Osteocyte (in vitro differentiated cells): ENCODE data around the gene TMEM106B. TPM values are rescaled to one million over a fixed set of nuclear protein-coding genes. Genes with fewer than 3 reads are reported as not detected.
A peak's percentile ranks its signal among the peaks of the same experiment; 100 is the strongest.

Source experiments
- DNase-seq: peaks from one replicate; pipeline ENCODE4 v3.0.0; 2021; ENCODE audit warnings: mixed read lengths; ENCODE audit not compliant: unreplicated experiment; ENCODE audit errors: extremely low spot score
- H3K27ac Mint-ChIP-seq: one replicate; pipeline ENCODE4 v1.8.0; 2021; ENCODE audit warnings: mild to moderate bottlenecking, mixed read lengths; ENCODE audit not compliant: unreplicated experiment
- H3K27me3 Mint-ChIP-seq: one replicate; pipeline ENCODE4 v1.8.0; 2021; ENCODE audit warnings: mixed read lengths; ENCODE audit not compliant: unreplicated experiment
- H3K36me3 Mint-ChIP-seq: one replicate; pipeline ENCODE4 v1.8.0; 2021; ENCODE audit warnings: mixed read lengths; ENCODE audit not compliant: unreplicated experiment
- H3K4me1 Mint-ChIP-seq: one replicate; pipeline ENCODE4 v1.8.0; 2021; ENCODE audit warnings: mixed read lengths; ENCODE audit not compliant: unreplicated experiment
- H3K4me3 Mint-ChIP-seq: one replicate; pipeline ENCODE4 v1.8.0; 2021; ENCODE audit warnings: mild to moderate bottlenecking, moderate library complexity, mixed read lengths; ENCODE audit not compliant: unreplicated experiment
- H3K9me3 Mint-ChIP-seq: one replicate; pipeline ENCODE4 v1.8.0; 2021; ENCODE audit warnings: mixed read lengths; ENCODE audit not compliant: unreplicated experiment
- total RNA-seq: library from RNA; stranded (reverse); gene quantifications from 2 replicates; pipeline ENCODE4 v1.2.1, GENCODE V29; 2021
- TF ChIP-seq, protein P1 (sequence below): fragments of 200-600 bp; sonication (generic); IDR thresholded peaks from 2 replicates; pipeline ENCODE4 v1.5.0; 2021; ENCODE audit warnings: antibody characterized with exemption, mild to moderate bottlenecking, moderate library complexity

The TMEM106B gene
- total RNA-seq, 1 donor from 2014 or later, result 61.7 TPM

DNA sequence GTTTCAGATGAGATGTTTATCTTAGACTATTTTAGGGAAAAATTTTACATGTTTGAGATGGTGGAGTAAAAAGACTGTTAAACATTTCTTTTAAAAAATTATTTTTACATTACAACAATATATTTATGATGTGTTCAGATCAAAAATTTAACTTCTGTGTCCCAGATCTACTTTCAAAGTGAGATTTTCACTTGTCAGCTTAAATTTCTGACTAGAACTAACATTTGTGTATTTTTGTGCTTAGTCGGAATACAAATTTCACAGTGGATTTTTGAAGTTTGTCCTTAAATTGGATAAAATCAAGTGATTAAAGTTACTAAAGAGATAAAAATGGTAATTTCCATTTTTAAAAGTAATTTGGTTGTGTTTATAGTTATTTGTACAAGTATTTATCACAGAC is 24.9 kb downstream of the TMEM106B start:
- Mint-ChIP-seq H3K9me3 (peaks cover 17% of the 10 kb centered on the region), H3K27ac (no peak overlapping the region), H3K27me3 (no peaks in the 10 kb centered on the region), H3K4me1 (no peaks in the 10 kb centered on the region), H3K36me3 (peaks cover 45% of the 10 kb centered on the region), H3K4me3 (no peak overlapping the region)
- TF ChIP-seq, protein P1, sequence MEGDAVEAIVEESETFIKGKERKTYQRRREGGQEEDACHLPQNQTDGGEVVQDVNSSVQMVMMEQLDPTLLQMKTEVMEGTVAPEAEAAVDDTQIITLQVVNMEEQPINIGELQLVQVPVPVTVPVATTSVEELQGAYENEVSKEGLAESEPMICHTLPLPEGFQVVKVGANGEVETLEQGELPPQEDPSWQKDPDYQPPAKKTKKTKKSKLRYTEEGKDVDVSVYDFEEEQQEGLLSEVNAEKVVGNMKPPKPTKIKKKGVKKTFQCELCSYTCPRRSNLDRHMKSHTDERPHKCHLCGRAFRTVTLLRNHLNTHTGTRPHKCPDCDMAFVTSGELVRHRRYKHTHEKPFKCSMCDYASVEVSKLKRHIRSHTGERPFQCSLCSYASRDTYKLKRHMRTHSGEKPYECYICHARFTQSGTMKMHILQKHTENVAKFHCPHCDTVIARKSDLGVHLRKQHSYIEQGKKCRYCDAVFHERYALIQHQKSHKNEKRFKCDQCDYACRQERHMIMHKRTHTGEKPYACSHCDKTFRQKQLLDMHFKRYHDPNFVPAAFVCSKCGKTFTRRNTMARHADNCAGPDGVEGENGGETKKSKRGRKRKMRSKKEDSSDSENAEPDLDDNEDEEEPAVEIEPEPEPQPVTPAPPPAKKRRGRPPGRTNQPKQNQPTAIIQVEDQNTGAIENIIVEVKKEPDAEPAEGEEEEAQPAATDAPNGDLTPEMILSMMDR, result no peak
- no peak for DNase-seq

DNA sequence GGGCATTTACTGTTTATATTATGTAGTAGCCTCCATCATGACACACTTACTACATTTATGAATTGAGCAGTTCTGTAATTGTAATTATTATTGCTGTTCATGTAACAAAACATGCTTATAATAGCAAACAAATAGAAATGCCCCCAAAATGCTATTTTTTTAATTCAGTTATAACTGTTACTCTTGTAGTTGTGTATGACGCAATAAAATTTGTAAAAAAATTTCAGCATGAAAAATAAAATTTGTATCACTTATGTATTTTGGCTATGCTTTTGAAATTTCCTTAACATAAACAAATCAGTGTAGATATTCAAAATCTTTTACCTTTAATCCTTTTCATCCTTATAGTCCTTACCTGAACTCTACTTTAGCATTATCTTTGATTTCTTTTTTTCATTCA is 25.9 kb downstream of the TMEM106B start:
- Mint-ChIP-seq H3K4me1 (no peaks in the 10 kb centered on the region), H3K27me3 (no peaks in the 10 kb centered on the region), H3K4me3 (no peak overlapping the region), H3K36me3 (peaks cover 41% of the 10 kb centered on the region), H3K27ac (no peak overlapping the region), H3K9me3 (peaks cover 17% of the 10 kb centered on the region)
- no peak for DNase-seq
- TF ChIP-seq, protein P1, result no peak

DNA sequence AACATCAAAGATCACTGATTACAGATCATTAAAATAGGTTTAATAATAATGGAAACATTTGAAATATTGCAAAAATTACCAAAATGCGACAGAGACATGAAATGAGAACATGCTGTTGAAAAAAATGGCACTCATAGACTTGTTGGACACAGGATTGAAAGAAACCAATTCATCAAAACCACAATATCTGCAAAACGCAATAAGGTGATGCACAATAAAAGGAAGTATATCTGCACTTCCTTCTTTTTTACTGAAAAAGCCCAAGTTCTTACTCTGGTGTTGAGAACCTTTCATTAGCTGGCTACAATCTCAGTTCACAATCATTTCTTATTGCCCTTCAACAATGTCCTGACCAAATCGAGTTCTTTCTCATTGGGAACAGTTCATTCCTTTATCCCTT is 28.7 kb downstream of the TMEM106B start:
- DNase-seq, result no peak
- TF ChIP-seq, protein P1, result no peak
- H3K36me3 Mint-ChIP-seq, result peaks cover 23% of the 10 kb centered on the region
- H3K9me3 Mint-ChIP-seq, result peaks cover 17% of the 10 kb centered on the region
- H3K4me3 Mint-ChIP-seq, result no peak overlapping the region
- H3K27ac Mint-ChIP-seq, result no peak overlapping the region
- no peaks in the 10 kb centered on the region for H3K27me3 Mint-ChIP-seq
- no peaks in the 10 kb centered on the region for H3K4me1 Mint-ChIP-seq

DNA sequence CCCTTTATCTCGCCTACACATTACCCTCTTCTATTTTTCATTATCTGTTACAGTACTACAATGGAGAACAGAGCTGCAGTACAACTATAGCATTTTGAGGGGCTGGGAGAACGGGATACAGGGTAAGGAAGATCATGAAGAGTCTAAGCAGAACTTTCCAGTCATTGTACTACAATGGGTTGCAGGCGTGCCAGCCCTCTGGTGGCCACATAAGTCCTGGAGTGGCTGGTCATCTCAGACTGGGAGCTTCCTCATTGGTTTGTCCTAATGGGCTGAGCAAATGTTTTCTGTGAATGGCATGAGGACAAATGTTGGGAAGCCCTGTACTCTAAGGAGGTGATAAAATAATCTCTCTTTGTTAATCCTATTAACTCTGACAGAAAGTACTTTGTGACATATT is 33.0 kb downstream of the TMEM106B start:
- peaks cover 2% of the 10 kb centered on the region for H3K9me3 Mint-ChIP-seq
- H3K4me1 Mint-ChIP-seq, result no peaks in the 10 kb centered on the region
- TF ChIP-seq, protein P1, result peak; percentile 41
- peaks cover under 1% of the 10 kb centered on the region for H3K27me3 Mint-ChIP-seq
- H3K4me3 Mint-ChIP-seq, result no peak overlapping the region
- H3K27ac Mint-ChIP-seq, result no peak overlapping the region
- no peak for DNase-seq
- H3K36me3 Mint-ChIP-seq, result peaks cover 3% of the 10 kb centered on the region

DNA sequence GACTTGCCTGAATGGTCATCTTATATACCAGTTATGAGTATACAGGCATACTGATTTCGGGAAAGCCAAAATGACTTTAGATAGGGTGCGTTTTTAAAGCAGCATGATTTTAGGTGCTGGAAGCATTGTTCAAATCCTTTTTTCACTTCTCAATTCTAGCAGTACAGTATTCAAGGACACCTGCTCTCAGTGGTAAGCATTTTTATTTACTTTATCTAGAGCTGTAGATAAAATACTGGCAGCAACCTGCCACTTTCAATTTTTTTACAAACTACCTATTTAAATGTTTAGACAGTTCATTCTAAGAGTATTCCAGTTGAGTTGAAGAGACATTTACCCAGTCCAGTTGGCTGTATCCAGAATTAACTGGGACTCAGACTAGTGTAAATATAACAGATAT is 33.6 kb downstream of the TMEM106B start:
- Mint-ChIP-seq H3K9me3 (no peaks in the 10 kb centered on the region), H3K27ac (no peak overlapping the region), H3K27me3 (peaks cover 2% of the 10 kb centered on the region), H3K4me3 (no peak overlapping the region), H3K4me1 (no peaks in the 10 kb centered on the region), H3K36me3 (no peaks in the 10 kb centered on the region)
- TF ChIP-seq, protein P1, result no peak
- no peak for DNase-seq
